A549 (cell line): Measurements from ENCODE around the gene TM4SF5. TPM values are rescaled to one million over a fixed set of nuclear protein-coding genes. Genes with fewer than 3 reads are reported as not detected.

Experiments used
- ATAC-seq, 2 experiments: fragments of 200-7000 bp in 1 of 2; fragments of >200 bp in 1 of 2; cut with Nextera tagmentation in 1 of 2; cut with Tn5 transposase in 1 of 2; 3 replicates each; pipeline versions ENCODE4 v1.8.0 to v1.9.1; 2018 to 2020; ENCODE audit warnings: mild to moderate bottlenecking in 1 of 2, moderate library complexity in 1 of 2
- CTCF ChIA-PET: fragments of 300-600 bp; sonication (Branson Sonifier 250); formaldehyde crosslinking; extraction: SDS; loops from one replicate; lab custom pipeline; 2021; ENCODE audit warnings: antibody characterized with exemption, inconsistent platforms; lab: Yijun Ruan, JAX
- POLR2A ChIA-PET: fragments of 350-600 bp; formaldehyde crosslinking; extraction: SDS; loops from one replicate; lab custom pipeline; 2021; ENCODE audit warnings: antibody characterized with exemption, inconsistent platforms; lab: Yijun Ruan, JAX
- DNase-seq, 2 experiments: peaks; one replicate each; pipeline versions ENCODE4 v3.0.0 to v3.0.0-alpha.2; 2011 to 2016; ENCODE audit warnings: low read depth in 1 of 2, low spot score in 1 of 2
- FAIRE-seq: peaks from 2 replicates; lab custom pipeline; 2011; peaks lifted over from hg19 to GRCh38; lab: Jason Lieb, UNC
- H3K27ac ChIP-seq, 2 experiments: fragments of >200 bp; sonication (Bioruptor Twin); formaldehyde crosslinking; 3 replicates each; pipeline ENCODE4 v1.5.1; 2016 to 2017
- H3K4me1 ChIP-seq: fragments of >200 bp; sonication (Bioruptor Twin); formaldehyde crosslinking; 3 replicates; pipeline ENCODE4 v1.6.1; 2016
- H3K4me2 ChIP-seq: fragments of >200 bp; sonication (Bioruptor Twin); formaldehyde crosslinking; 3 replicates; pipeline ENCODE4 v1.6.1; 2016
- H3K4me3 ChIP-seq: fragments of >200 bp; sonication (Bioruptor Twin); formaldehyde crosslinking; 3 replicates; pipeline ENCODE4 v1.5.1; 2016
- H3K9me3 ChIP-seq: fragments of >200 bp; sonication (Bioruptor Twin); formaldehyde crosslinking; 3 replicates; pipeline ENCODE4 v1.6.1; 2016
- BHLHE40 ChIP-seq: IDR thresholded peaks from 2 replicates; pipeline ENCODE4 v1.6.1; 2012; ENCODE audit warnings: low read depth, low read length, inconsistent platforms
- CBX8 ChIP-seq: fragments of 200-600 bp; sonication (generic); IDR thresholded peaks from 2 replicates; pipeline ENCODE4 v1.6.1; 2016
- CEBPB ChIP-seq, 2 experiments: fragments of >200 bp in 1 of 2; sonication (Bioruptor Twin) in 1 of 2; formaldehyde crosslinking in 1 of 2; IDR thresholded peaks; 2 replicates each; pipeline ENCODE4 v1.6.1; 2012 to 2016
- CHD4 ChIP-seq: fragments of 200-600 bp; sonication (generic); IDR thresholded peaks from 2 replicates; pipeline ENCODE4 v1.6.1; 2016; ENCODE audit warnings: antibody characterized with exemption, mild to moderate bottlenecking, borderline replicate concordance
- EHMT2 ChIP-seq: fragments of 200-600 bp; sonication (generic); IDR thresholded peaks from 2 replicates; pipeline ENCODE4 v1.6.1; 2016; ENCODE audit warnings: antibody characterized with exemption, low read depth, mild to moderate bottlenecking, moderate library complexity
- HDAC2 ChIP-seq: fragments of 200-600 bp; sonication (generic); IDR thresholded peaks from 2 replicates; pipeline ENCODE4 v1.6.1; 2016
- HOXB13 ChIP-seq: fragments of 250-450 bp; sonication (Bioruptor Pico); IDR thresholded peaks from 2 replicates; pipeline ENCODE4 v1.5.0; 2020; ENCODE audit warnings: low read depth, mild to moderate bottlenecking, moderate library complexity
- JUN ChIP-seq, 2 experiments: fragments of >200 bp; sonication (Bioruptor Twin); formaldehyde crosslinking; IDR thresholded peaks; 2 replicates in 1 of 2; 3 replicates in 1 of 2; pipeline ENCODE4 v1.6.1; 2016 to 2017
- JUNB ChIP-seq: fragments of >200 bp; sonication (Bioruptor Twin); formaldehyde crosslinking; IDR thresholded peaks from 2 replicates; pipeline ENCODE4 v1.6.1; 2016
- MYC ChIP-seq: IDR thresholded peaks from 2 replicates; pipeline ENCODE4 v1.6.1; 2012; ENCODE audit warnings: mild to moderate bottlenecking, inconsistent platforms, low read length, improper control_type of control experiment, borderline replicate concordance
- NFE2L2 ChIP-seq: fragments of 150-350 bp; conservative IDR thresholded peaks from 2 replicates; pipeline ENCODE4 v1.6.1; 2014; ENCODE audit warnings: low read length
- NR3C1 ChIP-seq: fragments of >200 bp; sonication (Bioruptor Twin); formaldehyde crosslinking; IDR thresholded peaks from 3 replicates; pipeline ENCODE4 v1.6.1; 2017
- POLR2A ChIP-seq: IDR thresholded peaks from 2 replicates; pipeline ENCODE4 v1.6.1; 2012; ENCODE audit warnings: mild to moderate bottlenecking, low read length
- RFX5 ChIP-seq: fragments of 450-650 bp; IDR thresholded peaks from 2 replicates; pipeline ENCODE4 v1.7.1; 2014; ENCODE audit warnings: antibody characterized with exemption, mild to moderate bottlenecking, moderate library complexity
- RNF2 ChIP-seq: fragments of 200-600 bp; sonication (generic); IDR thresholded peaks from 2 replicates; pipeline ENCODE4 v1.6.1; 2016; ENCODE audit warnings: low read depth, mild to moderate bottlenecking, antibody characterized with exemption, moderate library complexity, borderline replicate concordance
- ZC3H11A ChIP-seq: fragments of 450-650 bp; IDR thresholded peaks from 2 replicates; pipeline ENCODE4 v1.6.1; 2014; ENCODE audit warnings: antibody characterized with exemption, mild to moderate bottlenecking
- WGBS: methylation state at CpG from one replicate; pipeline ENCODE4 v1.1.6; 2017; ENCODE audit errors: missing lambda C conversion rate; 5-methylcytosine and 5-hydroxymethylcytosine counted together
- polyA plus RNA-seq, 4 experiments: library from polyadenylated mRNA; depleted of rRNA in 3 of 4; stranded (reverse); fragments of >200 nt; fragmentation: RNase III in 1 of 4; extraction: RNeasy Plus Mini Kit Qiagen cat#74134 plus additional on column Dnase treatment in 1 of 4; gene quantifications; 2 replicates in 3 of 4; 3 replicates in 1 of 4; pipeline ENCODE4 v1.2.3, GENCODE V29; 2011 to 2017
- TF ChIP-seq, protein P1 (sequence below): fragments of >200 bp; sonication (Bioruptor Twin); formaldehyde crosslinking; IDR thresholded peaks from 2 replicates; pipeline ENCODE4 v1.6.1; 2016
- TF ChIP-seq, protein P2 (sequence below): fragments of 250-450 bp; sonication (Bioruptor Pico); IDR thresholded peaks from 2 replicates; pipeline ENCODE4 v1.5.0; 2021; ENCODE audit warnings: mild to moderate bottlenecking, moderate library complexity, borderline replicate concordance
- TF ChIP-seq, protein P3 (sequence below): IDR thresholded peaks from 2 replicates; pipeline ENCODE4 v1.6.1; 2012
- TF ChIP-seq, protein P4 (sequence below): fragments of >200 bp; sonication (Bioruptor Twin); formaldehyde crosslinking; IDR thresholded peaks from 3 replicates; pipeline ENCODE4 v1.5.1; 2016
- TF ChIP-seq, protein P5 (sequence below): fragments of >200 bp; sonication (Bioruptor Twin); formaldehyde crosslinking; IDR thresholded peaks from 3 replicates; pipeline ENCODE4 v1.6.1; 2016

TM4SF5 gene
- polyA plus RNA-seq, 2 of the 4 experiments (the other 2 are of a cell fraction) = 0.68 to 0.80 TPM

DNA sequence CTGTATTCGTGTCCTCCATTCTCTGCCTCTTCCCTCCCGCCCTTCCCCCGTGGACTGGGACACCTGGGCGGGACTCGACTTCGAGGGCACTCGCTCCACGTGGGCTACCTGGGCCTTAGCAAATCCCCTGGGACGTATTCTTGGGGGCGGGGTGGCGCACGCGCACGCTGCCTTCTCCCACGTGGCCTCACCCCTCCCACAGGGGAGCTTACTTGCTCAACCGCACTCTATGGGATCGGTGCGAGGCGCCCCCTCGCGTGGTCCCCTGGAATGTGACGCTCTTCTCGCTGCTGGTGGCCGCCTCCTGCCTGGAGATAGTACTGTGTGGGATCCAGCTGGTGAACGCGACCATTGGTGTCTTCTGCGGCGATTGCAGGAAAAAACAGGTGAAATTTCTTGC is 11.0 kb downstream of the TM4SF5 start:
- CTCF ChIA-PET = interaction anchor here (0.6 to 9.4 kb wide), 6 partner anchors 10 to 207 kb away, joined by 3 to 271 read pairs (median 6); partner anchors contain the start of genes ARRB2 and MED11
- Histone ChIP-seq H3K27ac (no peak overlapping the region), H3K4me3 (no peak overlapping the region), H3K9me3 (no peaks in the 10 kb centered on the region), H3K4me1 (peaks cover 13% of the 10 kb centered on the region; the same call in 2 of the 3 replicates)
- 68% methylated on average over 28 of the region's 28 CpGs for WGBS
- no peak for FAIRE-seq
- peak in 1 of 2 experiments; percentile 11; a peak in 1 of 6 replicates for ATAC-seq
- DNase-seq = no peak
- no peak for TF ChIP-seq EHMT2
- no peak for TF ChIP-seq CEBPB (IDR thresholded peaks at IDR 0.05)
- TF ChIP-seq RFX5 = no peak
- TF ChIP-seq, protein P1, sequence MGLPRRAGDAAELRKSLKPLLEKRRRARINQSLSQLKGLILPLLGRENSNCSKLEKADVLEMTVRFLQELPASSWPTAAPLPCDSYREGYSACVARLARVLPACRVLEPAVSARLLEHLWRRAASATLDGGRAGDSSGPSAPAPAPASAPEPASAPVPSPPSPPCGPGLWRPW = no peak
- TF ChIP-seq CHD4 = no peak
- no peak for TF ChIP-seq JUN (IDR thresholded peaks at IDR 0.05)
- TF ChIP-seq, all 56 proteins: peak for 0
- POLR2A ChIA-PET = interaction anchor here (0.6 kb wide), 1 partner anchor 61 kb away, joined by 5 read pairs; no protein-coding TSS in a partner anchor
- no peak overlapping the region for H3K4me2 ChIP-seq

DNA sequence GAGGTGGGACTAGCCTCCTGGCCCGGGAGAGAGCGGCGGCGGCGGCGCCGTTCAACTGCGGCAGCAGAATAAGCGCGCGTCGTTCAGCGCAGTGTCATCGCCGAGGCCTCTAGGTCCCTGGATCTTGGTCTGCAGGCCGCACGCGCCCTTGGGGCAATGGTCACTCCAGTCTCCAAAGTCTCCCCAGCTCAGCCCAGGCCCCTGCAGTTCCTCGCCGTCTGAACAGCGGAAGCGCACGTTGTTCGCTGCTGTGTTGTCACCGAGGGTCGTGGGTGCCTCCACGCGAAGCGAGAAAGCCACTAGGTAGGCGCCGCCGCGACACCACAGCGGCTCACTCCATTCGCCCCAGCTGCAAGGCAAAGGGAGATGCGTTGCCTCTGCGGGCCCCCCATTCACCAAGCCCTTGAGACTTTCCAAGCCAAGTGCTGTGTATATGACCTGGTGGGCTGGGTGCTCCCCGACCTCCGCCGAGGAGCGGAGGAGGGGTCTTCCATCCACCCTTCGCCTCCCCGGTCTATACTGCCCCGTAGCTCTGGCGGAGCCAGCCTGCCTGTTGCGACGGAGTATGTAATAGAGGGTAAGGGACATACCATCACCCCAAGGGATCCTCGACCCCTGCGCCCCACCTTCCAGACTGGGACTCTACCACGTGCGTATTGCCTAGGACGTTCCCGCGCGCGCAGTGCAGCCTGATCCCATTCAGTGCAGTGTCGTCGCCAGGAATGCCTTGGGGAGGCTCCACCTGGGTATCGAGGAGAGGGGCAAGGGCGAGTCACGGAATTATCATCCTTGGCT is 13.8 kb downstream of the TM4SF5 start:
- WGBS = 94% methylated on average over 61 of the region's 61 CpGs
- Histone ChIP-seq H3K27ac (no peak overlapping the region), H3K4me1 (peaks cover 20% of the 10 kb centered on the region), H3K9me3 (no peaks in the 10 kb centered on the region), H3K4me2 (no peak overlapping the region), H3K4me3 (no peak overlapping the region)
- POLR2A ChIA-PET = no interaction called here
- FAIRE-seq = no peak
- CTCF ChIA-PET = interaction anchor here (0.5 to 9.4 kb wide), 8 partner anchors 10 to 101 kb away, joined by 3 to 271 read pairs (median 8); partner anchors contain the start of genes ARRB2 and MED11
- ATAC-seq = no peak
- DNase-seq = no peak
- no peak for TF ChIP-seq BHLHE40
- TF ChIP-seq POLR2A = peak; percentile 25; the same call in 1 of the 2 replicates
- no peak for TF ChIP-seq JUNB

DNA sequence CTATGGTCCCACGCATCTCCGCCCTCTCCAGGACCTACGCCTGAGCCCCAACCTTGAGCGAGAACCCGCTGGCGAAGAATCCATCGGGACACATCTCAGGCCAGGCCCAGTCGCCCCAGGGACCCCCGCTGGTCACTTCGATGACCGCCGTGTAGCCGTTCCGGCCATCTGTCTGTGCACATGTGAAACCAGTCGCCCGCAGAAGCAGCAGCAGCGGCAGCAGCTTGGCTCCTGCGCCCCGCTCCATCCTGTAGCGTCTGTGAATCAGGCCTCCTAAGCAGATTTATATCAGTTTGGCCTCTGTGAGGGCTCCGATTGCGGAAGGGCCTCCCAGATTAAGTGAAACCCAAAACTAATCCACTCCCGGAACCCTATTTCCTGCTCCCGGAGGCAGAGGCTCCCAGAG is 14.4 kb downstream of the TM4SF5 start, which contains the start of gene VMO1:
Gene VMO1, minus strand, starts transcription at position 259 of the 406 bp plus-strand sequence. Its CDS starts 12 bp downstream, at position 247.
- ChIA-PET POLR2A (no interaction called here), CTCF (interaction anchor here (0.8 to 9.4 kb wide), 14 partner anchors 11 to 201 kb away, joined by 3 to 271 read pairs (median 6); partner anchors contain the start of genes ARRB2, C17orf107, CHRNE and CXCL16)
- no peaks in the 10 kb centered on the region for H3K9me3 ChIP-seq
- H3K4me3 ChIP-seq = no peak within 1 kb of the TSS
- ATAC-seq = no peak
- no peak for FAIRE-seq
- H3K4me1 ChIP-seq = peaks cover 26% of the 10 kb centered on the region
- peak within 1 kb of the TSS in 1 of 2 experiments; percentile 43; a peak in 2 of 6 replicates for H3K27ac ChIP-seq
- no peak for DNase-seq
- peak within 1 kb of the TSS; percentile 68 for H3K4me2 ChIP-seq
- TF ChIP-seq HDAC2 = no peak
- no peak for TF ChIP-seq HOXB13 (CRISPR knock-in tag)
- no peak for TF ChIP-seq RNF2
- 0 out of 2 replicates have a peak, but pooled peaks have one; percentile 3 for TF ChIP-seq POLR2A
- no peak for TF ChIP-seq CBX8
- no peak for TF ChIP-seq NR3C1
- WGBS = 84% methylated on average over 24 of the region's 24 CpGs

DNA sequence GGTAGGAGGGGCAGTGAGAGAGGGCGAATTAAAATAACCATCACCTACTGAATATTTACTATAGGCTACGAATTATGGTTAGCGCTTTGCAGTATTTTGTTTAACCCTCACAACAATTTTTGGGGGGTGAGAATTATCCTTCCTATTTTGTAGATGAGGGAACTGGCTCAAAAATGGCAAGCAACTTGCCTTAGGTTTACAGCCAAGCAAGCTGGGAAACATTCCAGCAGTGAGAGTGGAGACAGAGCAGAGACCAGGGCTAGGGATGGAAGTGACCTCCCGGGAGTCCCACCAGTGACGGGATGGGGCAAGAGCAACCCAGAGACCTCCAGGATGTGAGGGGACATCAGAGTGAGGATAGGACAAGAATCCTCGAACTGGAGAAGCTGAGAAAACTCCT is 14.8 kb downstream of the TM4SF5 start:
- POLR2A ChIA-PET = no interaction called here
- TF ChIP-seq MYC (no peak), ZC3H11A (no peak), JUN (IDR thresholded peaks at IDR 0.05) (no peak), BHLHE40 (no peak), CBX8 (no peak), NFE2L2 (no peak)
- TF ChIP-seq, protein P2, sequence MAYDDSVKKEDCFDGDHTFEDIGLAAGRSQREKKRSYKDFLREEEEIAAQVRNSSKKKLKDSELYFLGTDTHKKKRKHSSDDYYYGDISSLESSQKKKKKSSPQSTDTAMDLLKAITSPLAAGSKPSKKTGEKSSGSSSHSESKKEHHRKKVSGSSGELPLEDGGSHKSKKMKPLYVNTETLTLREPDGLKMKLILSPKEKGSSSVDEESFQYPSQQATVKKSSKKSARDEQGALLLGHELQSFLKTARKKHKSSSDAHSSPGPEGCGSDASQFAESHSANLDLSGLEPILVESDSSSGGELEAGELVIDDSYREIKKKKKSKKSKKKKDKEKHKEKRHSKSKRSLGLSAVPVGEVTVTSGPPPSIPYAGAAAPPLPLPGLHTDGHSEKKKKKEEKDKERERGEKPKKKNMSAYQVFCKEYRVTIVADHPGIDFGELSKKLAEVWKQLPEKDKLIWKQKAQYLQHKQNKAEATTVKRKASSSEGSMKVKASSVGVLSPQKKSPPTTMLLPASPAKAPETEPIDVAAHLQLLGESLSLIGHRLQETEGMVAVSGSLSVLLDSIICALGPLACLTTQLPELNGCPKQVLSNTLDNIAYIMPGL (CRISPR knock-in tag) = no peak
- TF ChIP-seq, protein P3, sequence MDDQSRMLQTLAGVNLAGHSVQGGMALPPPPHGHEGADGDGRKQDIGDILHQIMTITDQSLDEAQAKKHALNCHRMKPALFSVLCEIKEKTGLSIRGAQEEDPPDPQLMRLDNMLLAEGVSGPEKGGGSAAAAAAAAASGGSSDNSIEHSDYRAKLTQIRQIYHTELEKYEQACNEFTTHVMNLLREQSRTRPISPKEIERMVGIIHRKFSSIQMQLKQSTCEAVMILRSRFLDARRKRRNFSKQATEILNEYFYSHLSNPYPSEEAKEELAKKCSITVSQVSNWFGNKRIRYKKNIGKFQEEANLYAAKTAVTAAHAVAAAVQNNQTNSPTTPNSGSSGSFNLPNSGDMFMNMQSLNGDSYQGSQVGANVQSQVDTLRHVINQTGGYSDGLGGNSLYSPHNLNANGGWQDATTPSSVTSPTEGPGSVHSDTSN = no peak
- TF ChIP-seq, protein P4, sequence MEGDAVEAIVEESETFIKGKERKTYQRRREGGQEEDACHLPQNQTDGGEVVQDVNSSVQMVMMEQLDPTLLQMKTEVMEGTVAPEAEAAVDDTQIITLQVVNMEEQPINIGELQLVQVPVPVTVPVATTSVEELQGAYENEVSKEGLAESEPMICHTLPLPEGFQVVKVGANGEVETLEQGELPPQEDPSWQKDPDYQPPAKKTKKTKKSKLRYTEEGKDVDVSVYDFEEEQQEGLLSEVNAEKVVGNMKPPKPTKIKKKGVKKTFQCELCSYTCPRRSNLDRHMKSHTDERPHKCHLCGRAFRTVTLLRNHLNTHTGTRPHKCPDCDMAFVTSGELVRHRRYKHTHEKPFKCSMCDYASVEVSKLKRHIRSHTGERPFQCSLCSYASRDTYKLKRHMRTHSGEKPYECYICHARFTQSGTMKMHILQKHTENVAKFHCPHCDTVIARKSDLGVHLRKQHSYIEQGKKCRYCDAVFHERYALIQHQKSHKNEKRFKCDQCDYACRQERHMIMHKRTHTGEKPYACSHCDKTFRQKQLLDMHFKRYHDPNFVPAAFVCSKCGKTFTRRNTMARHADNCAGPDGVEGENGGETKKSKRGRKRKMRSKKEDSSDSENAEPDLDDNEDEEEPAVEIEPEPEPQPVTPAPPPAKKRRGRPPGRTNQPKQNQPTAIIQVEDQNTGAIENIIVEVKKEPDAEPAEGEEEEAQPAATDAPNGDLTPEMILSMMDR = no peak
- TF ChIP-seq, protein P5, sequence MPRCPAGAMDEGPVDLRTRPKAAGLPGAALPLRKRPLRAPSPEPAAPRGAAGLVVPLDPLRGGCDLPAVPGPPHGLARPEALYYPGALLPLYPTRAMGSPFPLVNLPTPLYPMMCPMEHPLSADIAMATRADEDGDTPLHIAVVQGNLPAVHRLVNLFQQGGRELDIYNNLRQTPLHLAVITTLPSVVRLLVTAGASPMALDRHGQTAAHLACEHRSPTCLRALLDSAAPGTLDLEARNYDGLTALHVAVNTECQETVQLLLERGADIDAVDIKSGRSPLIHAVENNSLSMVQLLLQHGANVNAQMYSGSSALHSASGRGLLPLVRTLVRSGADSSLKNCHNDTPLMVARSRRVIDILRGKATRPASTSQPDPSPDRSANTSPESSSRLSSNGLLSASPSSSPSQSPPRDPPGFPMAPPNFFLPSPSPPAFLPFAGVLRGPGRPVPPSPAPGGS = no peak

More for the DNA sequence above, 14.8 kb downstream of the TM4SF5 start:
- FAIRE-seq (peak; percentile 13), ATAC-seq (no peak), DNase-seq (no peak)
- peak overlapping the region in 1 of 2 experiments; percentile 43; a peak in 1 of 6 replicates for H3K27ac ChIP-seq
- no peak overlapping the region for H3K4me2 ChIP-seq
- CTCF ChIA-PET = interaction anchor here (0.8 to 9.4 kb wide), 17 partner anchors 12 to 200 kb away, joined by 3 to 271 read pairs (median 5); partner anchors contain the start of genes ARRB2, C17orf107, CHRNE and CXCL16
- H3K4me3 ChIP-seq = no peak overlapping the region
- H3K4me1 ChIP-seq = peaks cover 27% of the 10 kb centered on the region
- 81% methylated on average over 6 of the region's 6 CpGs for WGBS
- no peaks in the 10 kb centered on the region for H3K9me3 ChIP-seq
